HepG2 (cell line): ENCODE measurements around the gene KRTAP13-4. TPM values are rescaled to one million over a fixed set of nuclear protein-coding genes. Genes with fewer than 3 reads are reported as not detected.

Experiments
- ATAC-seq: fragments of 200-7000 bp; cut with Tn5 transposase; 3 replicates; pipeline ENCODE4 v1.9.1; 2020; ENCODE audit warnings: mild to moderate bottlenecking, moderate library complexity
- BruUV-seq: library from RNA; stranded (reverse); fragments of 400-500 nt; replicated peaks from 2 replicates; lab custom pipeline; 2021; lab: Mats Ljungman, UMichigan
- CTCF ChIA-PET: fragments of 300-600 bp; formaldehyde crosslinking; extraction: SDS; loops from one replicate; lab custom pipeline; 2021; ENCODE audit warnings: low total read pairs, inconsistent platforms, low intra/inter-chr PET ratio; lab: Yijun Ruan, JAX
- POLR2A ChIA-PET: fragments of 350-600 bp; sonication (Branson Sonifier 250); formaldehyde crosslinking; loops from one replicate; lab custom pipeline; 2020; ENCODE audit warnings: antibody characterized with exemption, inconsistent platforms; lab: Yijun Ruan, JAX
- DNase-seq: peaks from one replicate; pipeline ENCODE4 v3.0.0-alpha.2; 2015; ENCODE audit warnings: low spot score
- FAIRE-seq: peaks from 3 replicates; lab custom pipeline; 2011; peaks lifted over from hg19 to GRCh38; lab: Jason Lieb, UNC
- H2AFZ ChIP-seq: one replicate; pipeline ENCODE4 v1.6.1; 2011; ENCODE audit warnings: low read length, inconsistent platforms
- H3K27ac ChIP-seq: fragments of 300-600 bp; 3 replicates; pipeline ENCODE4 v1.8.0; 2011; ENCODE audit warnings: mixed run types, mild to moderate bottlenecking, mixed read lengths, low read length, inconsistent platforms; ENCODE audit not compliant: insufficient read depth; ENCODE audit errors: extremely low read length
- H3K27me3 ChIP-seq, 2 experiments: fragments of 200-600 bp in 1 of 2; 2 replicates in 1 of 2; 3 replicates in 1 of 2; pipeline versions ENCODE4 v1.6.0 to v1.8.0; 2011; ENCODE audit warnings: low read length in 2 of 2, mild to moderate bottlenecking in 2 of 2, moderate library complexity in 2 of 2, inconsistent platforms in 1 of 2; ENCODE audit not compliant: insufficient read depth in 2 of 2, control insufficient read depth in 1 of 2
- H3K36me3 ChIP-seq, 2 experiments: fragments of 200-600 bp in 1 of 2; replicated peaks in 1 of 2; 2 replicates in 1 of 2; 3 replicates in 1 of 2; pipeline versions ENCODE4 v1.5.1 to v1.8.0; 2011; ENCODE audit warnings: low read length in 2 of 2, inconsistent platforms in 1 of 2; ENCODE audit not compliant: insufficient read depth in 2 of 2, control insufficient read depth in 1 of 2
- H3K4me1 ChIP-seq: 2 replicates; pipeline ENCODE4 v1.5.1; 2012; ENCODE audit warnings: low read length, inconsistent platforms; ENCODE audit not compliant: insufficient read depth
- H3K4me2 ChIP-seq: 2 replicates; pipeline ENCODE4 v1.6.0; 2011; ENCODE audit warnings: low read depth, low read length, inconsistent platforms
- H3K4me3 ChIP-seq, 3 experiments: fragments of 200-600 bp in 1 of 3; sonication (generic), shearing (Covaris generic) in 1 of 3; replicated peaks in 1 of 3; 2 replicates each; pipeline ENCODE4 v1.5.1; 2011 to 2016; ENCODE audit warnings: low read length in 3 of 3, inconsistent platforms in 2 of 3, low read depth in 2 of 3, mild to moderate bottlenecking in 2 of 3, control low read depth in 1 of 3, mixed read lengths in 1 of 3; ENCODE audit not compliant: insufficient read depth in 1 of 3
- H3K79me2 ChIP-seq: one replicate; pipeline ENCODE4 v1.6.1; 2011; ENCODE audit warnings: low read length, inconsistent platforms; ENCODE audit not compliant: insufficient read depth
- H3K9ac ChIP-seq: 2 replicates; pipeline ENCODE4 v1.6.0; 2011; ENCODE audit warnings: mild to moderate bottlenecking, low read depth, low read length, inconsistent platforms; ENCODE audit not compliant: insufficient read depth
- H3K9me3 ChIP-seq: 2 replicates; pipeline ENCODE4 v1.5.1; 2012; ENCODE audit warnings: mild to moderate bottlenecking, low read length
- H4K20me1 ChIP-seq: 2 replicates; pipeline ENCODE4 v1.6.0; 2011; ENCODE audit warnings: inconsistent platforms, mild to moderate bottlenecking, low read length, moderate library complexity; ENCODE audit not compliant: insufficient read depth
- BCL6 ChIP-seq: IDR thresholded peaks from 2 replicates; pipeline ENCODE4 v1.6.1; 2016; ENCODE audit warnings: missing genetic modification reagents, missing compliant biosample characterization
- CERS6 ChIP-seq: sonication (generic); formaldehyde crosslinking; IDR thresholded peaks from 2 replicates; pipeline ENCODE4 v1.5.0; 2020; ENCODE audit warnings: missing genetic modification reagents
- ETS1 ChIP-seq: sonication (generic); formaldehyde crosslinking; IDR thresholded peaks from 2 replicates; pipeline ENCODE4 v1.4.0; 2020; ENCODE audit warnings: missing genetic modification reagents
- HOXA7 ChIP-seq: sonication (generic); formaldehyde crosslinking; IDR thresholded peaks from 2 replicates; pipeline ENCODE4 v1.8.1; 2022; ENCODE audit warnings: mild to moderate bottlenecking, missing genetic modification reagents, moderate library complexity
- KDM1A ChIP-seq: IDR thresholded peaks from 2 replicates; pipeline ENCODE4 v1.6.1; 2016; ENCODE audit warnings: missing compliant biosample characterization
- KDM3A ChIP-seq: IDR thresholded peaks from 2 replicates; pipeline ENCODE4 v1.6.1; 2018; ENCODE audit warnings: low read depth, missing compliant biosample characterization
- MEF2D ChIP-seq: sonication (generic); formaldehyde crosslinking; IDR thresholded peaks from 2 replicates; pipeline ENCODE4 v1.5.1; 2020; ENCODE audit warnings: mild to moderate bottlenecking, missing genetic modification reagents
- PHF20 ChIP-seq: sonication (generic); formaldehyde crosslinking; IDR thresholded peaks from 2 replicates; pipeline ENCODE4 v1.5.0; 2020; ENCODE audit warnings: mild to moderate bottlenecking, missing genetic modification reagents
- RBM22 ChIP-seq: fragments of 200-400 bp; formaldehyde crosslinking; optimal IDR thresholded peaks from 2 replicates; pipeline ENCODE3; 2017; ENCODE audit warnings: mild to moderate bottlenecking, low read length, moderate library complexity
- TIGD3 ChIP-seq: sonication (generic); formaldehyde crosslinking; IDR thresholded peaks from 2 replicates; pipeline ENCODE4 v1.5.1; 2020; ENCODE audit warnings: mild to moderate bottlenecking, missing genetic modification reagents, borderline replicate concordance
- ZNF275 ChIP-seq: sonication (generic); formaldehyde crosslinking; IDR thresholded peaks from 2 replicates; pipeline ENCODE4 v1.8.0; 2022; ENCODE audit warnings: missing genetic modification reagents, mild to moderate bottlenecking, inconsistent platforms, borderline replicate concordance
- ZNF597 ChIP-seq: sonication (generic); formaldehyde crosslinking; IDR thresholded peaks from 2 replicates; pipeline ENCODE4 v1.5.0; 2020; ENCODE audit warnings: missing genetic modification reagents
- ZNF768 ChIP-seq: sonication (generic); formaldehyde crosslinking; IDR thresholded peaks from 2 replicates; pipeline ENCODE4 v1.4.0; 2020; ENCODE audit warnings: missing genetic modification reagents
- WGBS: methylation state at CpG from one replicate; pipeline ENCODE4 v1.1.6; 2017; ENCODE audit warnings: low lambda C conversion rate; 5-methylcytosine and 5-hydroxymethylcytosine counted together
- in situ Hi-C: cut with HindIII; loops from 2 replicates; pipeline ENCODE4 v1.10.0; 2017; ENCODE audit warnings: low pct_unique_long_range_greater_than_20kb; ENCODE audit not compliant: extremely low pct_ligation_motif_present
- intact Hi-C: fragments of 100-400 bp; cut with micrococcal nuclease; formaldehyde crosslinking; loops from one replicate; pipeline ENCODE4 v1.10.0; 2022; ENCODE audit not compliant: unreplicated experiment
- polyA plus RNA-seq, 8 experiments: library from polyadenylated mRNA; depleted of rRNA in 3 of 8; stranded (reverse) in 7 of 8; unstranded in 1 of 8; fragments of >200 nt; fragmentation: Illumina TruSeq in 4 of 8; extraction: Trizol in 4 of 8; gene quantifications; 2 replicates each; pipeline versions ENCODE4 v1.2.1 to v1.2.3, GENCODE V29; 2011 to 2016; ENCODE audit warnings: low read depth in 4 of 8, missing spikeins in 1 of 8, mixed read lengths in 1 of 8; ENCODE audit not compliant: insufficient read depth in 1 of 8
- total RNA-seq, 5 experiments: library from RNA; depleted of rRNA; stranded (reverse); fragments of >200 nt; fragmentation: Illumina TruSeq; extraction: Trizol; gene quantifications; 2 replicates each; pipeline ENCODE4 v1.2.3, GENCODE V29; 2016; ENCODE audit warnings: low read depth in 1 of 5

Gene KRTAP13-4
- total and polyA plus RNA-seq, 2 of the 13 experiments (the other 11 are each of a cell fraction or from before 2014, with no cell fraction given) = not detected

GRCh38 chr21:30415993-30416392 is 14.0 kb upstream of the KRTAP13-4 start:
- H3K27ac ChIP-seq = no peak overlapping the region
- in situ Hi-C loops (no loop called here), intact Hi-C loops (no loop called here)
- BruUV-seq = no TSS peak
- H4K20me1 ChIP-seq = no peaks in the 10 kb centered on the region
- no peak overlapping the region for H3K4me3 ChIP-seq
- FAIRE-seq (no peak), DNase-seq (no peak), ATAC-seq (no peak)
- H3K9me3 ChIP-seq = peaks cover 83% of the 10 kb centered on the region
- 1% methylated on average over 5 of the region's 5 CpGs for WGBS
- H3K36me3 ChIP-seq = no peaks in the 10 kb centered on the region
- H2AFZ ChIP-seq = no peak overlapping the region
- ChIA-PET CTCF (no interaction called here), POLR2A (no interaction called here)
- TF ChIP-seq ETS1 (CRISPR knock-in tag) = no peak
- no peak for TF ChIP-seq ZNF768 (CRISPR knock-in tag)
- no peak for TF ChIP-seq RBM22
- H3K27me3 ChIP-seq = no peaks in the 10 kb centered on the region
- no peaks in the 10 kb centered on the region for H3K79me2 ChIP-seq
- H3K4me2 ChIP-seq = no peak overlapping the region
- H3K9ac ChIP-seq = no peak overlapping the region
- no peaks in the 10 kb centered on the region for H3K4me1 ChIP-seq

GRCh38 chr21:30425826-30426225 is 4.2 kb upstream of the KRTAP13-4 start, which contains the start of gene KRTAP13-3:
Gene KRTAP13-3, minus strand, starts transcription at chr21:30425926. Its CDS starts 14 bp downstream, at chr21:30425912.
- FAIRE-seq (no peak), ATAC-seq (no peak), DNase-seq (no peak)
- TF ChIP-seq BCL6 (CRISPR knock-in tag) (no peak), KDM1A (no peak), MEF2D (CRISPR knock-in tag) (no peak), ZNF597 (CRISPR knock-in tag) (no peak), TIGD3 (CRISPR knock-in tag) (no peak), CERS6 (no peak), ZNF275 (CRISPR knock-in tag) (no peak), KDM3A (CRISPR knock-in tag) (no peak), PHF20 (no peak), HOXA7 (no peak)

More at GRCh38 chr21:30425826-30426225, 4.2 kb upstream of the KRTAP13-4 start, which contains the start of gene KRTAP13-3:
- H3K36me3 ChIP-seq = no peaks in the 10 kb centered on the region
- ChIA-PET POLR2A (no interaction called here), CTCF (no interaction called here)
- no peak within 1 kb of the TSS for H3K4me2 ChIP-seq
- H3K9ac ChIP-seq = no peak within 1 kb of the TSS
- H2AFZ ChIP-seq = no peak within 1 kb of the TSS
- no peaks in the 10 kb centered on the region for H3K4me1 ChIP-seq
- H4K20me1 ChIP-seq = no peaks in the 10 kb centered on the region
- H3K4me3 ChIP-seq = no peak within 1 kb of the TSS
- BruUV-seq = no TSS peak
- in situ Hi-C loops = no loop called here
- no peaks in the 10 kb centered on the region for H3K79me2 ChIP-seq
- no peaks in the 10 kb centered on the region for H3K27me3 ChIP-seq
- H3K27ac ChIP-seq = no peak within 1 kb of the TSS
- peaks cover 88% of the 10 kb centered on the region for H3K9me3 ChIP-seq
- WGBS = 9% methylated on average over 5 of the region's 5 CpGs
- intact Hi-C loops = no loop called here
